Spinal cord (tissue), 10 donors: Measurements from ENCODE around the gene TAGLN3. TPM values are rescaled to one million over a fixed set of nuclear protein-coding genes. Genes with fewer than 3 reads are reported as not detected.

ENCODE experiments used
- DNase-seq, 6 donors: peaks; one replicate each; pipeline versions ENCODE4 v3.0.0 to v3.0.0-alpha.2; 2013 to 2015; ENCODE audit warnings: low spot score in 6 of 6, low read depth in 4 of 6
- H3K27ac ChIP-seq: one replicate; pipeline ENCODE4 v1.5.1; 2013; ENCODE audit warnings: low read depth, low read length, control low read depth
- H3K27me3 ChIP-seq: one replicate; pipeline ENCODE4 v1.6.1; 2013; ENCODE audit warnings: low read length; ENCODE audit not compliant: control insufficient read depth, insufficient read depth
- H3K36me3 ChIP-seq: one replicate; pipeline ENCODE4 v1.6.1; 2013; ENCODE audit warnings: low read length; ENCODE audit not compliant: control insufficient read depth, insufficient read depth
- H3K4me1 ChIP-seq: one replicate; pipeline ENCODE4 v1.6.1; 2013; ENCODE audit warnings: low read length; ENCODE audit not compliant: control insufficient read depth, insufficient read depth
- H3K4me3 ChIP-seq: one replicate; pipeline ENCODE4 v1.5.1; 2013; ENCODE audit warnings: low read depth, low read length, control low read depth
- H3K9me3 ChIP-seq: one replicate; pipeline ENCODE4 v1.6.1; 2013; ENCODE audit warnings: low read length; ENCODE audit not compliant: control insufficient read depth, insufficient read depth
- WGBS: methylation state at CpG from one replicate; pipeline ENCODE4 v1.1.5; 2013; ENCODE audit warnings: missing lambda C conversion rate; ENCODE audit not compliant: insufficient coverage; 5-methylcytosine and 5-hydroxymethylcytosine counted together
- polyA plus RNA-seq, 2 donors: library from polyadenylated mRNA; unstranded; fragments of 120-200 nt; gene quantifications; one replicate each; pipeline ENCODE4 v1.2.1, GENCODE V29; 2013; ENCODE audit not compliant: insufficient read length in 2 of 2
- total RNA-seq, 2 donors: library from RNA; depleted of rRNA in 1 of 2; stranded (reverse); fragments of 120-200 nt in 1 of 2; fragments of >200 nt in 1 of 2; gene quantifications; one replicate each; pipeline versions ENCODE4 v1.2.3 to v1.2.4, GENCODE V29; 2013 to 2014
- donor health status: healthy.

Gene TAGLN3
- total and polyA plus RNA-seq, 4 donors = 52.6 to 171 (median 114) TPM

GRCh38 chr3:112056451-112056929 lies 57.8 kb downstream of the TAGLN3 start:
- H3K27ac ChIP-seq = no peak overlapping the region
- H3K27me3 ChIP-seq = no peaks in the 10 kb centered on the region
- no peak for DNase-seq
- H3K4me3 ChIP-seq = no peak overlapping the region
- H3K9me3 ChIP-seq = no peaks in the 10 kb centered on the region
- H3K4me1 ChIP-seq = no peaks in the 10 kb centered on the region
- WGBS = 88% methylated on average over 1 of the region's 6 CpGs
- no peaks in the 10 kb centered on the region for H3K36me3 ChIP-seq

- DNase-seq = no peak
- 80% methylated on average over 1 of the region's 1 CpG for WGBS
These were observed 60.8 kb downstream of the TAGLN3 start for GRCh38 chr3:112059497-112059896.

GRCh38 chr3:112061152-112061551 lies 62.4 kb downstream of the TAGLN3 start:
- Histone ChIP-seq H3K27me3 (no peaks in the 10 kb centered on the region), H3K36me3 (no peaks in the 10 kb centered on the region), H3K4me3 (no peak overlapping the region), H3K4me1 (no peaks in the 10 kb centered on the region), H3K9me3 (no peaks in the 10 kb centered on the region), H3K27ac (no peak overlapping the region)
- DNase-seq = no peak
- WGBS = 100% methylated on average over 1 of the region's 3 CpGs

More at GRCh38 chr3:112059497-112059896, 60.8 kb downstream of the TAGLN3 start:
- H3K4me1 ChIP-seq = no peaks in the 10 kb centered on the region
- no peaks in the 10 kb centered on the region for H3K9me3 ChIP-seq
- H3K36me3 ChIP-seq = no peaks in the 10 kb centered on the region
- no peak overlapping the region for H3K27ac ChIP-seq
- H3K4me3 ChIP-seq = no peak overlapping the region
- H3K27me3 ChIP-seq = no peaks in the 10 kb centered on the region

Other genes with a start within 250 kb of the TAGLN3 start
- 100 to 1,000 TPM in 1 of 2 donors, 10 to 100 TPM in 1; 37.9 to 130 TPM for gene PHLDB2, start 139.7 kb upstream of the TAGLN3 start, total RNA-seq
- 10 to 100 TPM in 1 of 2 donors, 1 to 10 TPM in 1; 8.0 to 24.2 TPM for gene PHLDB2, start 139.7 kb upstream of the TAGLN3 start, polyA plus RNA-seq
- gene ABHD10, start 19.9 kb upstream of the TAGLN3 start, total RNA-seq = 10 to 100 TPM; 49.2 to 85.8 TPM
- gene ABHD10, start 19.9 kb upstream of the TAGLN3 start, polyA plus RNA-seq = 10 to 100 TPM; 53.5 to 64.4 TPM
- under 1 TPM; 0.55 to 0.69 TPM for gene TMPRSS7, start 35.8 kb downstream of the TAGLN3 start, total RNA-seq
- under 1 TPM; 0.30 to 0.46 TPM for gene TMPRSS7, start 35.8 kb downstream of the TAGLN3 start, polyA plus RNA-seq
- gene C3orf52, start 87.5 kb downstream of the TAGLN3 start, total RNA-seq = 1 to 10 TPM; 2.1 to 2.7 TPM
- gene C3orf52, start 87.5 kb downstream of the TAGLN3 start, polyA plus RNA-seq = 1 to 10 TPM; 1.1 to 1.4 TPM
- gene GCSAM, start 134.3 kb downstream of the TAGLN3 start, total RNA-seq = 1 to 10 TPM in 1 of 2 donors, under 1 TPM in 1; 0.17 to 1.2 TPM
- under 1 TPM in 1 of 2 donors, not detected in 1; 0.35 TPM for gene GCSAM, start 134.3 kb downstream of the TAGLN3 start, polyA plus RNA-seq